GM11168 (cell line): Measurements from ENCODE around the gene JAG1.

ENCODE experiments used
- in situ Hi-C: fragments of 300-500 bp; cut with MboI; formaldehyde crosslinking; loops from one replicate; pipeline ENCODE4 v1.12.0; 2022; ENCODE audit warnings: low sequenced_read_pairs; ENCODE audit not compliant: unreplicated experiment

The JAG1 gene

GRCh38 chr20:10658051-10658823, 15.6 kb downstream of the JAG1 start:
- in situ Hi-C loops: no loop called here

- in situ Hi-C loops: no loop called here
Measured at GRCh38 chr20:10657453-10657852, 16.3 kb downstream of the JAG1 start.

- in situ Hi-C loops: no loop called here
Measured at GRCh38 chr20:10655720-10656669, 17.8 kb downstream of the JAG1 start.

GRCh38 chr20:10654630-10655029, 19.2 kb downstream of the JAG1 start:
- in situ Hi-C loops: no loop called here

- in situ Hi-C loops: no loop called here
Measured at GRCh38 chr20:10654250-10654610, 19.6 kb downstream of the JAG1 start.

GRCh38 chr20:10653599-10654249, 20.1 kb downstream of the JAG1 start:
- in situ Hi-C loops: no loop called here

GRCh38 chr20:10652660-10653261, 21.0 kb downstream of the JAG1 start:
- in situ Hi-C loops: no loop called here

GRCh38 chr20:10652185-10652584, 21.6 kb downstream of the JAG1 start:
- in situ Hi-C loops: no loop called here

- in situ Hi-C loops: no loop called here
Measured at GRCh38 chr20:10651227-10651990, 22.4 kb downstream of the JAG1 start.

GRCh38 chr20:10649797-10650160, 24.0 kb downstream of the JAG1 start:
- in situ Hi-C loops: no loop called here

- in situ Hi-C loops: no loop called here
Measured at GRCh38 chr20:10649080-10649796, 24.6 kb downstream of the JAG1 start.

- in situ Hi-C loops: no loop called here
Measured at GRCh38 chr20:10648651-10649050, 25.1 kb downstream of the JAG1 start.

- in situ Hi-C loops: no loop called here
Measured at GRCh38 chr20:10647909-10648308, 25.9 kb downstream of the JAG1 start.

- in situ Hi-C loops: no loop called here
Measured at GRCh38 chr20:10647471-10647870, 26.3 kb downstream of the JAG1 start.

GRCh38 chr20:10646886-10647420, 26.8 kb downstream of the JAG1 start:
- in situ Hi-C loops: no loop called here

GRCh38 chr20:10646006-10646405, 27.8 kb downstream of the JAG1 start:
- in situ Hi-C loops: no loop called here

- in situ Hi-C loops: no loop called here
Measured at GRCh38 chr20:10645205-10645570, 28.6 kb downstream of the JAG1 start.

GRCh38 chr20:10644458-10645204, 29.2 kb downstream of the JAG1 start:
- in situ Hi-C loops: no loop called here
